ENCODE results near the gene MGA.

DNA sequence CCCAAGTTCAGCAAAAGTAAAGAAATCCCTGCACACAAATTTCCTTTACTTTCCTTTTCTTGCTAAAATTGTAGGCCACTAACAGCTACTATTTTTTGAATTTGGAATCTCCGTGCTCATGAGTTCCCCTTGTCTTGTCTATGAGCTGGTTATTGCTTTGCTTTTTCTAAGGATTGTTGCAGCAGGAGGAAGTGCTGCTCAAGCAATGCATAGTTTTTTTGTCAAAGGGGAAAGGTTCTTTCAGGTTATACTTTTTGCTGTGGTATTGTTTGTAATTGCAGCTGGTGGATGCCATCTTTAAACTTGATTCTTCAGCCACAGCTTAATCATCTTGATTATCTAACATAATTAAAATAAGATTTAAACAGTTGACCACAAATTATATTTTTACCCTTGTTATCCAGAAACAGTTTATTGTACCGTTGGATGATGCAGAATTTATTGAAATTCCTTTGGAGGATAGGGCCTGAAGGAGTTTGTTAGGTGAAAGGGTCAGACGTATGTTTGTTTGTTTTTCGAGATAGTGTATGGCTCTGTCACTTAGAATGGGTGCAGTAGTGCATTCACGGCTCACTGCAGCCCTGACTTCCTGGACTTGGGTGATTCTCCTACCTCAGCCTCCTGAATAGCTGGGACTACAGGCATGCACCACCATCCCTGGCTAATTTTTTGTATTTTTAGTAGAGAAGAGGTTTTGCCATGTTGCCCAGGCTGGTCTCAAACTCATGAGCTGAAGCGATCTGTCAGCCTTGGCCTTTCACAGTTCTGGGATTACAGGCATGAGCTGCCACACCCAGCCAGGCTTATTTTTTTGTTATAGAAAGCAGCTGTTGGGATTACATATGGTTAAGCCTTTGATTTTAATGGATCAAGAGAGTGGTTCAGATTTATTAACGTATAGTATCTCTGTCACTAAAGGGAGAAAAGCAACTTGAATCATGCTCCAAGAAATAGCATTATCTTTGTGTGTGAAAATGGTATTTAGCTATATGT, 11.7 kb downstream of the MGA start:
- no peak for TF ChIP-seq GATA1 (IDR thresholded peaks at IDR 0.05; ENCODE audit: low read depth, low read length)
- no peak for TF ChIP-seq POLR2A (IDR thresholded peaks at IDR 0.05; ENCODE audit: low read length)
